Calu3 (cell line): ENCODE measurements around the gene CLCF1. TPM values are rescaled to one million over a fixed set of nuclear protein-coding genes. Genes with fewer than 3 reads are reported as not detected.

Source experiments
- BruUV-seq: library from RNA; stranded (reverse); fragments of 400-500 nt; replicated peaks from 2 replicates; lab custom pipeline; 2021; lab: Mats Ljungman, UMichigan
- CTCF ChIA-PET: fragments of 300-600 bp; sonication (Branson Sonifier 250); formaldehyde crosslinking; loops from one replicate; lab custom pipeline; 2022; ENCODE audit warnings: antibody characterized with exemption; lab: Charles Lee
- DNase-seq: peaks from one replicate; pipeline ENCODE4 v3.0.0; 2022
- H3K27ac Mint-ChIP-seq: one replicate; pipeline ENCODE4 v1.8.0; 2022; ENCODE audit warnings: mixed read lengths; ENCODE audit not compliant: unreplicated experiment
- H3K27me3 Mint-ChIP-seq: one replicate; pipeline ENCODE4 v1.8.0; 2022; ENCODE audit warnings: mixed read lengths; ENCODE audit not compliant: unreplicated experiment
- H3K36me3 Mint-ChIP-seq: one replicate; pipeline ENCODE4 v1.8.0; 2022; ENCODE audit warnings: mild to moderate bottlenecking, moderate library complexity, mixed read lengths; ENCODE audit not compliant: insufficient read depth, unreplicated experiment
- H3K4me1 Mint-ChIP-seq: one replicate; pipeline ENCODE4 v1.8.0; 2022; ENCODE audit warnings: mild to moderate bottlenecking, low read depth, mixed read lengths; ENCODE audit not compliant: unreplicated experiment
- H3K4me3 Mint-ChIP-seq: one replicate; pipeline ENCODE4 v1.8.0; 2022; ENCODE audit warnings: mild to moderate bottlenecking, low read depth, moderate library complexity, mixed read lengths; ENCODE audit not compliant: unreplicated experiment
- H3K9me3 Mint-ChIP-seq: one replicate; pipeline ENCODE4 v1.8.0; 2022; ENCODE audit warnings: low read depth, mixed read lengths; ENCODE audit not compliant: unreplicated experiment
- intact Hi-C: fragments of 100-400 bp; cut with micrococcal nuclease; formaldehyde crosslinking; loops from one replicate; pipeline ENCODE4 v1.10.0; 2022; ENCODE audit not compliant: unreplicated experiment
- total RNA-seq: library from RNA; stranded (reverse); gene quantifications from 2 replicates; pipeline ENCODE4 v1.2.3, GENCODE V29; 2022
- TF ChIP-seq, protein P1 (sequence below): fragments of 200-600 bp; IDR thresholded peaks from one replicate; pipeline ENCODE4 v1.8.0; 2022; ENCODE audit warnings: antibody characterized with exemption; ENCODE audit not compliant: unreplicated experiment

Gene CLCF1
- total RNA-seq, 1 experiment from 2014 or later, result 7.5 TPM

DNA sequence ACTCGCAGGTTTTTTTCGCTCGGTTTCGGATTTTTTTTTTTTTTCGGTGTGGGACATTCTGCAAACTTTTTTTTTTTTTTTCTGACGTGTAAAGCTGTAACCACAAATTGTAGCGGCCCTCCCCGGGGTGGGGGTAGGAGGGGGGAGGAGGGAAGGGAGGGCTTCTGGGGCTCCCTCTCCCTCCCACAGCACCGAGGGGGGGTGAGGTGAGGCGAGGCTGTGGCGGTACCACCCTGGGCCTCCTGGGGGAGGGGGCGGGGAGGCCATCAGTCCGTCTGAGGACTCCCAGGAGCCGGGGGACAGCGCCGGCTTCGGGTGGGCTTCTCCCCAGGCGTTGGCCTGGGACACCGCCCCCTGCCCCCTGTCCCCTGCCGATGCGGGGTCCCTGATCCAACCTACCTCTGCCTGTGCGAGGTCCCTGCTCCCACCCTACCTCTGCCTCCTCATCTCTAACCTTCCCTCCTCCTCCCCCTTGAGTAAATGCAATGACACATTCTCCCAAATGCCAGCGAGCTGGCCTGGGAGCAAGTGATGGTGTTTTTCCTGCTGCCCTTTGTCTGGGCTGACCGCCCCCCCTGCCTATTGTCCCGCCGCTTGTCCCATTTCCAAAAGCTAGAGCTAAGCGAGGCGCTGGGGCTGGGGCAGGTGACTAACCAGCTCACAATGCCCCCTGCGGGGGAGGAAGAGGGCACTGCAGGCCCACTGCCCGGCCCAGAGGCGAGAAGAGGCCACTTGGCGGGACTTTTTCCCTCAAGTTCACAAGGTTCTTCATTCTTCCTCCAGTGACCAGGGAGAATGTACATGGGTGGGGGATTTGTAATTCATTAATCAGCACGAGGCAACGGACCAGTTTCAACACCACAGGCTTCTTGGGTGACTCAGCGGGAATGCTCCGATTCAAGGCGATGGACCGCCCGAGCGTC lies 511 bp upstream of the CLCF1 start:
- peak overlapping the region; percentile 71 for H3K4me3 Mint-ChIP-seq
- H3K36me3 Mint-ChIP-seq, result peaks cover 46% of the 10 kb centered on the region
- no peaks in the 10 kb centered on the region for H3K9me3 Mint-ChIP-seq
- H3K4me1 Mint-ChIP-seq, result peaks cover 45% of the 10 kb centered on the region
- CTCF ChIA-PET, result interaction anchor here (0.5 to 3.3 kb wide), 17 partner anchors 8 to 268 kb away, joined by 3 to 33 read pairs (median 4); partner anchors contain the start of genes POLD4 and RAD9A
- no TSS peak for BruUV-seq
- no peaks in the 10 kb centered on the region for H3K27me3 Mint-ChIP-seq
- peak; percentile 96 for DNase-seq
- peak overlapping the region; percentile 75 for H3K27ac Mint-ChIP-seq
- TF ChIP-seq, protein P1, sequence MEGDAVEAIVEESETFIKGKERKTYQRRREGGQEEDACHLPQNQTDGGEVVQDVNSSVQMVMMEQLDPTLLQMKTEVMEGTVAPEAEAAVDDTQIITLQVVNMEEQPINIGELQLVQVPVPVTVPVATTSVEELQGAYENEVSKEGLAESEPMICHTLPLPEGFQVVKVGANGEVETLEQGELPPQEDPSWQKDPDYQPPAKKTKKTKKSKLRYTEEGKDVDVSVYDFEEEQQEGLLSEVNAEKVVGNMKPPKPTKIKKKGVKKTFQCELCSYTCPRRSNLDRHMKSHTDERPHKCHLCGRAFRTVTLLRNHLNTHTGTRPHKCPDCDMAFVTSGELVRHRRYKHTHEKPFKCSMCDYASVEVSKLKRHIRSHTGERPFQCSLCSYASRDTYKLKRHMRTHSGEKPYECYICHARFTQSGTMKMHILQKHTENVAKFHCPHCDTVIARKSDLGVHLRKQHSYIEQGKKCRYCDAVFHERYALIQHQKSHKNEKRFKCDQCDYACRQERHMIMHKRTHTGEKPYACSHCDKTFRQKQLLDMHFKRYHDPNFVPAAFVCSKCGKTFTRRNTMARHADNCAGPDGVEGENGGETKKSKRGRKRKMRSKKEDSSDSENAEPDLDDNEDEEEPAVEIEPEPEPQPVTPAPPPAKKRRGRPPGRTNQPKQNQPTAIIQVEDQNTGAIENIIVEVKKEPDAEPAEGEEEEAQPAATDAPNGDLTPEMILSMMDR, result peak; percentile 56
- intact Hi-C loops, result loop anchor here (1.0 kb wide), 1 partner anchor 20 kb away; no protein-coding TSS in a partner anchor

DNA sequence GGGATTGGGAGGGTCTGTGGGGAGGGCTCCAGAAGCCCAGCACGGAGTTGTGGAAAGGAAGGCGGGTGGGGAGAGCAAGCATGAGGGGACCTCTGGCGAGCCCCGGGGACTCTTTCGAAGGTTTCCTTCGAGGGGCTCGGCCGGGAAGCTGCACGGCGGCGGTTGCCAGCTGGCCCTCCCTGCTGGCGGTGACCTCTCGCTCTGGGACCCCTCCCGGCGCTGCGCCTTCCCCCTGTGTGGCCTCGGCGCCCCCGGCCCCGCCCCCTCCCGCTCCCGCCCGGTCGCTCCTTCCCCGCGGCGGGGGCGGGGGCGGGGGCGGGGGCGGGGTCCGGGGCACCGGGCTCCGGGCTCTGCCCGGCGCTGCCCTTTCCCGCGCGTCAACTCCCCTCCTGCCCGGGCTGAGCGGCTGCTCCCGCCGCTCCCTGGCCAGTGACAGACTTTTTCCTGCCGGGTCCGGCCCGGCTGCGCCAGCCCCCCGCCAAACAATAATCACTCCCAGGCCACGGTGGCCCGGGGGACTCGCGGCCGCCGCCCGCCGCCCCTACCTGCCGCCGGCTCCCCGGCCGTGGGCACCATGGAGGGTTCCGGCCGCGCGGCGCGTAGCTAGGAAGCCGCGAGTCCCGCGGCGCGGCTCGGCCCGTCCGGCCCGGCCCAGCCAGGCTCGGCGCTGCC lies 941 bp downstream of the CLCF1 start:
- no peaks in the 10 kb centered on the region for H3K27me3 Mint-ChIP-seq
- intact Hi-C loops, result no loop called here
- TF ChIP-seq, protein P1, result no peak
- no peak for DNase-seq
- H3K4me3 Mint-ChIP-seq, result peak overlapping the region; percentile 71
- BruUV-seq, result no TSS peak
- H3K9me3 Mint-ChIP-seq, result no peaks in the 10 kb centered on the region
- peak overlapping the region; percentile 40 for H3K27ac Mint-ChIP-seq
- CTCF ChIA-PET, result interaction anchor here (0.7 to 3.0 kb wide), 5 partner anchors 15 to 27 kb away, joined by 5 to 33 read pairs (median 13); partner anchors contain the start of gene POLD4
- peaks cover 52% of the 10 kb centered on the region for H3K36me3 Mint-ChIP-seq
- H3K4me1 Mint-ChIP-seq, result peaks cover 37% of the 10 kb centered on the region

DNA sequence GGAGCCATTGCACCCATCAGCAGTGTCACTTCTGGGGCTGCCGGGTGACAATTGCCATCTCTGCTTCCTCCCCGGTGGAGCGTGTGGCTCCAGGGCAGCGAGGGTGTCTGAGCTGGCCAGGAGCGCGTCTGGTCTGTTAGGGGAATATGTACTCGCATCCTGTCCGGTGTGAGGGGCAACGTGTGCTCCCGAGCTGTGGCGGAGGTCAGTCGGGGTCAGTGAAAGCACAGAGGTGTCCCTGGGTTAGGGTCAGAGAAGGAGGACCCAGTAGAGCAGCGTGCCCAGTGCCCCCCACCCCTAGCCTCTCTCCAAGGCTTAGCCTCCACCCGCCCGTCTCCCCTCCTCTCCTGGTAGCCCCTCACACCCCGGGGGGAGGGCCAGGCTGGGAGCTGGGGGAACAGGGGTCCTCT lies 1.5 kb downstream of the CLCF1 start:
- Mint-ChIP-seq H3K27ac (peak overlapping the region; percentile 40), H3K4me3 (peak overlapping the region; percentile 71), H3K36me3 (peaks cover 51% of the 10 kb centered on the region), H3K4me1 (peaks cover 31% of the 10 kb centered on the region), H3K9me3 (no peaks in the 10 kb centered on the region), H3K27me3 (no peaks in the 10 kb centered on the region)
- TF ChIP-seq, protein P1, result no peak
- no peak for DNase-seq
- intact Hi-C loops, result no loop called here
- CTCF ChIA-PET, result interaction anchor here (0.7 to 3.0 kb wide), 3 partner anchors 15 to 26 kb away, joined by 5 to 13 read pairs (median 5); partner anchors contain the start of gene POLD4
- no TSS peak for BruUV-seq

DNA sequence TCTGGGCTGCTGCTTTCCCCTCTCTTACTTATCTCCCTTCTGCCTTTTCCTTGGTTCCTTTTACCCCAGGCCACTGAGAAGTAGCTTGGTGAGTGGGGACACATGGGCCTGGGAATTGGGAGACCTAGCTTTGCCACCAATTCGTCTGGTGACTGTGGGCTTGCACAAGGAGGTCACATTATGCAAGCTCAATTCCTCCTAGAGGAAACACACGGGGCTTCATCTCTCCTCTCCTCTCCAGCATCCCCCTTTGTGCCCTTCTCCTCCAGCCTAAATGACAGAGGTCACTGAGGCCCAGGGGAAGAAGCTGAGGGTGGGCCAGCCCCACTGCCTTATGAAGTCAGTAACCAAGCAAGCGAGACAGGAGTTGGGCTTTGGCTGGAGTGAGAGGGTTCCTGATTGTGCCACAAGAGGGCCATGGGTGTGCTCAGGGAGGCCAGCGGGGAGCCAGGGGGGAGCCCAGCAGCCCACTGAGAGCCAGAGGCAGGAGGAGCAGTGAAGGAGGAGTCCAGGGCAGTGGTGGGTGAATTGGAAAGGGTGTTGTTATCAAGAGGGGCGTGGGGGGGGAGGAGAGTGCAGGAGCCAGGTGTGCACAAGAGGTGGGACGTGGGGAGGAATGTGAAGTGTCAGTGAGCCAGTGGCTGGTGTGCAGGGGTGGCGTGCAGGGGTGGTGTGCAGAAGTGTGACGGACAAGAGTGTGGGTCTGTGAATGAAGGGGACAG lies 2.0 kb downstream of the CLCF1 start:
- CTCF ChIA-PET, result interaction anchor here (0.6 to 3.0 kb wide), 9 partner anchors 9 to 576 kb away, joined by 3 to 13 read pairs (median 5); partner anchors contain the start of gene POLD4
- peak overlapping the region; percentile 40 for H3K27ac Mint-ChIP-seq
- peaks cover 28% of the 10 kb centered on the region for H3K4me1 Mint-ChIP-seq
- DNase-seq, result peak; percentile 61
- intact Hi-C loops, result no loop called here
- no peaks in the 10 kb centered on the region for H3K9me3 Mint-ChIP-seq
- H3K4me3 Mint-ChIP-seq, result peak overlapping the region; percentile 71
- TF ChIP-seq, protein P1, result peak; percentile 37
- no peaks in the 10 kb centered on the region for H3K27me3 Mint-ChIP-seq
- peaks cover 45% of the 10 kb centered on the region for H3K36me3 Mint-ChIP-seq
- TSS peak; percentile 58 for BruUV-seq
